ENCODE measurements around the gene GPSM3.
"Not testable (repeated sequence)": the region's sequence is repeated elsewhere in the genome, so short reads cannot be mapped to it uniquely, and the experiment has no call there.

Gene GPSM3

GRCh38 chr6:32186151-32186840 is 6.1 kb downstream of the GPSM3 start:
- not testable (repeated sequence) for DNase-seq

- not testable (repeated sequence) for DNase-seq
Measured at GRCh38 chr6:32185681-32186131, 6.7 kb downstream of the GPSM3 start.

DNA sequence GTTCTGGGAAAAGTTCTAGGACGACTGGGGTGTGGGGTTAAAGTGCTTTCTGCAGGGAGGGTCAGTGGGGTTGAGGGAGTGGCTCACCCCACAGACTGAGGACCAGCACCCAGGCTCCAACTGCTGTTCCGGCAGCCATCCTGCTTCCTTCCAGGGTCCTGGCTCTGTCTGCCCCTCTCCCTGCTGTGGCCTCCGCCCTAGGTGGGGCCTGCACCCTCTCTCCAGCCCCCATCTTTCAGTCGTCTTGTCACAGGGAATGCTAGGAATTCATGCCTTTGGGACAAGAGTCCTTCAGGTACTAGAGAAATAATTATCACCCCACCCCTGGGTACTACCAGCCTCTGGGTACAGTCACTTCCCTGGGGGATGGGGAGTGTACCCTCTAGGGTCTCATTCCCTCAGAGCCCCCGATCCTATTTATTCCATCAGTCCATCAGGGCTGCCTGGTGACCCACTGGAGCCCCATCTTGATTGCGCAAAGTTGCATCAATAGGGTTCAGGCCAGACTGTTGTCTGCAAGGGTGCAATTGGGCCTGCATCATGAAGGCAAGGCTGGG is 8.3 kb downstream of the GPSM3 start, which contains the start of gene AGER:
TSS of gene AGER (minus strand) at position 170 of the 557 bp plus-strand sequence. CDS start at position 139, 31 bp downstream.
- no peak for DNase-seq

DNA sequence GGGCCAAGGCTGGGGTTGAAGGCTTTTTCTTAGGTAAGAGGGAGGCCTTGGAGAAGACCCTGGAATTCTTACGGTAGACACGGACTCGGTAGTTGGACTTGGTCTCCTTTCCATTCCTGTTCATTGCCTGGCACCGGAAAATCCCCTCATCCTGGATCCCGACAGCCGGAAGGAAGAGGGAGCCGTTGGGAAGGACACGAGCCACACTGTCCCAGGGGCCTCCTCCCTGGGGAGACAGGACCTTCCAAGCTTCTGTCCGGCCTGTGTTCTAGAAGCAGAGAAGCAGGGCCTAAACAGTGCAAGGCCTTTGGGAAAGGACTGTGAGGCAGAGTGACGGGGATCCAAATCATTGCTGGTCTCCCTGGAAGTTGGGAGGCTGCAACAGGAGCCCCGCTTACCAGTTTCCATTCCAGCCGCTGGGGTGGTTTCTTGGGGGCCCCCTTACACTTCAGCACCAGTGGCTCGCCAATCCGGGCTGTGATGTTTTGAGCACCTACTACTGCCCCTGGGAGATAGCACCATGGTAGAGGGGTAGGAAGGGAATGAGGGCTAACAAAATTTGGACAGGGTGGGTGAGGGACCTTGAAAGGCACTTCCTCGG is 8.9 kb downstream of the GPSM3 start:
- DNase-seq = no peak

DNA sequence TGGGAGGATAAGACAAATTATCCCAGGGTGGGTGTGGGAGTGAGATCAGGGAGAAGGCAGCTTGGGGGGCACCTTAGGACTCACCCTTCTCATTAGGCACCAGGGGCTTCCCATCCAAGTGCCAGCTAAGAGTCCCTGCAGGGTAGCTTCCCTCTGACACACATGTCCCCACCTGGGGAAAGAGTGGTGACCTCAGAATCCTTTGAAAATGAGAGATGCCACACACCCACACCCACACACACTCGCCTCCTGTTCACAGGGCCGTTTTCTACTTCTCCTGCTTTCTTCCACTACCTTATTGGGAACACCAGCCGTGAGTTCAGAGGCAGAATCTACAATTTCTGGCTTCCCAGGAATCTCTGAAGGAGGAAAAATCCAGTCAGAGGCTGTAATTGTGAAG is 9.4 kb downstream of the GPSM3 start:
- DNase-seq = no peak

DNA sequence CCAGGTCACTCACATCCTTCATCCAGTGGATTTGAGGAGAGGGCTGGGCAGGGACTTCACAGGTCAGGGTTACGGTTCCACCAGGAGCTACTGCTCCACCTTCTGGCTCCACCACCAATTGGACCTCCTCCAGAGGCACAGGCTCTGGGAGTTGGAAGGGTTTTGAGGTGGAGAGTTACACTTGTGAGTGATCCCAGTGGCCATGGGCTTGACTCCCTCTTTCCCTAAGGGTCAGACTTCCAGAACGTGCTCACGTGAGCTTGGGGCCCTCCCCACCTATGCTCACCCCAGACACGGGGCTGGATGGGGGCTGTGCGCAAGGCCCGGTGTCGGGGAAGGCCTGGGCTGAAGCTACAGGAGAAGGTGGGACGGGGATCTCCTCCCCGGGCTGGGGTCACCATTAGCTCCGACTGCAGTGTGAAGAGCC is 9.9 kb downstream of the GPSM3 start:
- no peak for DNase-seq

GRCh38 chr6:32181915-32182529 is 10.4 kb downstream of the GPSM3 start:
- DNase-seq = no peak

GRCh38 chr6:32181148-32181702 is 11.2 kb downstream of the GPSM3 start:
- no peak for DNase-seq

DNA sequence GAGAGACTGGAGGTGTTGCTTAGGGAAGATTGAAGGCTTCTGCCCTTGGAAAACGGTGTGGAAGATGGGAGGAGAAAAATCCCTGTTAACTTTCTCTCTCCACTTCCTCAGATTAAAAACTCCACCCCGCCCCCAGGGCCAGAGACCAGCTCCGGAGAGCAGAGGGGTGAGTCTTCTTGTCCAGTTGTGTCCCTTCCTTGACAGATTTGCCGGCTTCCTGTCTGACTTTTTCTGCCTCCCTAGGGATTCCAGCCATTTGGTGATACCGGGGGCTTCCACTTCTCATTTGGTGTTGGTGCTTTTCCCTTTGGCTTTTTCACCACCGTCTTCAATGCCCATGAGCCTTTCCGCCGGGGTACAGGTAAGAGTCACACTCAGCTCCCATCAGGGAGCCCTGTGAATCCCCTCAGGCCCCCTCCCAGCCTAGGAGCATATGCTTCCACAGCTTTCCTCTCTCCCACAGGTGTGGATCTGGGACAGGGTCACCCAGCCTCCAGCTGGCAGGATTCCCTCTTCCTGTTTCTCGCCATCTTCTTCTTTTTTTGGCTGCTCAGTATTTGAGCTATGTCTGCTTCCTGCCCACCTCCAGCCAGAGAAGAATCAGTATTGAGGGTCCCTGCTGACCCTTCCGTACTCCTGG is 12.6 kb downstream of the GPSM3 start:
- no peak for DNase-seq

DNA sequence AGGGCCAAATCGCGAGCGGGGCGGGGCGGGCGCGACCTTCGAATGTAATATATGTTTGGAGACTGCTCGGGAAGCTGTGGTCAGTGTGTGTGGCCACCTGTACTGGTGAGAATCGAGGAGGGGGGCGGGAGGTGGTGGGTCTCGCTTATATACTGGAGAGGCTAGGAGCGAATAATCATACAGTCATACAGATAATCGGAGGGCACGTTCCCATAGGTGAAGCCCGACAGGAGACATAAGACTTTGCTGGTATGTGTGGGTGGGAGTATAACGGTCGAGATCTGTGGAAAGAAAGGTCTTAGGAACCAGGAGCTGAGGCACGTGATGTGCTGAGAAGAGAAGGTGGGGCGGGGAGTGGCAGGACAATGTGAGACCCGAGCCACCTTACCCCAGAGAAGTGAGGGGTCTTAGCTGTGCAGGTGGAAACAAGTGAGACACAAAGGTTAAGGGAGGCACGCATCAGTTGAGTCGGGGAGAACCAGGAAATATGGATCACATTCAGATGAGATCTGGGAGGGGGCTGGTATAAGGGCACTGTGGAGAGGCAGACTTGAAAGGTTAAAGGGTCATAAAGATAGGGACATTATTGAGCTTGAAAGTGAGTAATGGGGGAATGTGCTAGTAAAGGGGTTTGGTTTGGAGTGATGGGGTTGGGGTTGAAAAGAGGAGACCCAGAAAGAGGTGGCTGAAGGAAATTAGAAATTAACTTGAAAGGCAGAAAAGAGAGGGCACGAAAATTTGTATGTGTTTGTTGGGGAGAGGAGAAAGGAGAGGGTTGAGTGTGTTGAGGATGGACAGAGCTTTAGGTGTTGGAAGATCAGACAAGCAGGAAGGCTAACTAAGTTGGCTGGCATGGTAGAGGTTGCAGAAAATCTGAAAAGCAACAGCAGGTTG is 13.6 kb downstream of the GPSM3 start:
- DNase-seq = no peak

GRCh38 chr6:32177788-32178546 is 14.5 kb downstream of the GPSM3 start, which contains the start of gene RNF5:
RNF5 (plus strand) TSS chr6:32178405; CDS start chr6:32178512, 107 bp downstream.
- DNase-seq = peak; percentile 100

- DNase-seq = peak; percentile 72
Measured at GRCh38 chr6:32177183-32177787, 15.2 kb downstream of the GPSM3 start.

GRCh38 chr6:32176476-32177182 is 15.8 kb downstream of the GPSM3 start:
- DNase-seq = peak; percentile 43

DNA sequence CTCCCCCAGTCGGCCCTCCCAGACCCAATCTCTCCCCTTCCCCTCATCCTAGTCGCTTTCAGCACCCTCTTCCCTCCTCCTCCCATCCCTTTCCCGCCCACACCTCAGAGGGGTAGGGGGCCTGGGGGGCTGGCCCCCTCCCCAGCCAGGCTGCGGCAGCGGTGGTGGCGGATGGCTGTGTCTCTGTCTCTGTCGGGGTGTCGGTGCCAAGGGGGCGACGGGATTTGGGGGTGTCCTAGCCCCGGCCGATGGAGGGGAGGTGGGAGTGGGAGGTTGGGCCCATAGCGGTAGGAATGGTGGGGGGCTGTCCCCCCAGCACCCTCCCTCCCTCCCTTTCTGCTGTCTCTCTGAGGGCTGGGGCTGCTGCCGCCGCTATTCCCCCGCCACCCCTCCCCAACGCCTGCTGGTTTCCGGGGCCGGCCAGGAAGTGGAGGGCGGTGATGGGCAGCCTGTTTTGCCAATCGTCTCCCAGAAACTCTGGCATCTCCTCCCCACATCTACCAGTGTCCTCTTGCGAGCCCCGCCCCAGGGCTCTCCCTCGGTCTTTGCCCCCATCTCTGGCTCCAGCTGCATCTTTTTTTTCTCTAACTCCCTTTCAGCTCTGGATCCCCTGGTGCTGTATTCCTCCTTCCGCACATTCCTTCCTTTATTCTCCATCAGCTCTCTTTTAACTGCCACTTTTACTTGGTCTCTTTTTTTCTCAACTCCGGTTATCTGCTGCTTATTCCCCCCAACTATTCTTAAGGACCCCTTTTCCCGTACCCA is 16.6 kb downstream of the GPSM3 start, which contains the start of gene AGPAT1:
TSS of gene AGPAT1 (minus strand) at position 374 of the 765 bp plus-strand sequence. CDS start 4,588 bp downstream, outside the sequence.
- DNase-seq = peak; percentile 86

DNA sequence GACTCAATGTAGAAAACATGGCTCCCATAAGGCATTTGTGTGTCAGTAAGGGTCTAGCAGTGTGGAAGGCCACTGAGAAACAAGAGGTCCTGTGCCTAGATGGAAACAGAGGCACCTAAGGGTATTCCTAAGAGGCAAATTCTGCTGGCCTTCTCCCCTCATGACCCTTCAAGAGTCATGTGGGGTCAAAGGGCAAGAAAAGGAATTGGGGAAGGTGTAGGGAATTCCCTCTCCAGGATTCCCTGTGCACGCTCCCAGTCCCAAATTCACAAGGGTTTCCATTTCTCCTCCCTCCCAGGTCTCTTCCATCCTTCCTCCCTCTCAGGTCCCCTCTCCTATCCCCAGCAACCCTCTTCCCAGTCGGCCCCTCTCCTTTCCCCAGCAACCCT is 17.1 kb downstream of the GPSM3 start:
- DNase-seq = no peak

DNA sequence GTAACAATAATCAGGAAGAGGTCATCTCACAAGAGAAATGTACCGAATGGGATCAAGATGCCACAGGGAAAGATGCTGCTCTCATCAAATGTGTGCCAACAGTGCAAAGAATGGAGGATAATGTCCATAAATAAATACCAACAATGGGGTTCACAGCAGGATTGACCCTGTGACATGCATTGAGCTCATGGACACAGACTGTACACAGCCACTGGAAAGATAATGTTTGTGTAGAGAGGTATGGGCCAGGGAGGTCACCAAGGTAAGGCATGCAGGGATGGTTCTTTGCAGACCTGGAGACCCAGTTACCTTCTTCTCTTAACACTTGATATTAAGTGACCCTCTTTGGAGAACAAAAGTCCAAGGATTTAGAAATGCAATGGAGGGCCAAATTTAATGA is 18.0 kb downstream of the GPSM3 start:
- no peak for DNase-seq

DNA sequence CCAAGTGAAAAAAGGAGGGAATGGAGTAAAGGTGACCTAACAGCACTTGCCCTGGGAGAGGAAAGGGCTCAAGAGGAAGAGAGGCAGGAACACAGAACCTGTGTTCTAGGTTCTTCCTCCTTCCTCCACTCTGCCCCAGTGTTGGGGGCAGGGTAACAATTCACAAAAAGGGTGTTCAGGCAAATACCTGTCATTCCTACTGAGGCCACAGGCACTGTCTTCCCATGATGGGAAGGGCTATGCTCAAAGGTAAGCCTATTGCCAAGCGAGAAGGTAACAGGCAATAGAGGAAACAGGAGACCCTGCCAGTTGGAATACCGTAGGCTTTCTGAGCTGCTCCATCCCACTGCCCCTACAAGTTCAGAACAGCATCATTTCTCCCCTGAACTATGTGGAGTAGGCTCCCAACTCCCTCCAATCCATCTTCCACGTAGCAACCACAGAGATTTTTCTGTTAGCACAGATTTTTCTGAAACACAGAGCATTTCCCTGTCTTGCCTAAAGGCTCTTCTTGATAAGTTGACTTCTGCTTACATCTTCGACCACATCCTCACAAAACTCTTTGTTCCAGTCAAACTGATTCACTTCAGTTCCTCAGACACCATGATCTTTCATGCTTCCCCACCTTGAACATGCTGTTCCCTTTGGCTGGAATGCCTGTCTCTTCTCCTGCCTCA is 19.3 kb downstream of the GPSM3 start:
- no peak for DNase-seq

GRCh38 chr6:32171234-32171633 is 21.2 kb downstream of the GPSM3 start:
- DNase-seq = no peak

Data from NCI-H1694 treated with DMSO at 0.1 percent for 48 hours (cell line).